Neuronal stem cell (in vitro differentiated cells): ENCODE measurements around the gene KRTAP10-6.

Experiments used
- DNase-seq: peaks from one replicate; pipeline ENCODE4 v3.0.0-alpha.2; 2013; ENCODE audit warnings: low spot score
- H2AFZ ChIP-seq: one replicate; pipeline ENCODE4 v1.6.1; 2013; ENCODE audit warnings: mild to moderate bottlenecking, low read length, inconsistent platforms
- H2AK5ac ChIP-seq: 2 replicates; pipeline ENCODE4 v1.6.1; 2013; ENCODE audit warnings: low read depth, mild to moderate bottlenecking, inconsistent platforms, low read length, moderate library complexity, mixed read lengths
- H2BK120ac ChIP-seq: 2 replicates; pipeline ENCODE4 v1.6.1; 2013; ENCODE audit warnings: low read depth, mild to moderate bottlenecking, inconsistent platforms, low read length, moderate library complexity, mixed read lengths
- H2BK12ac ChIP-seq: one replicate; pipeline ENCODE4 v1.6.1; 2013; ENCODE audit warnings: low read length, inconsistent platforms
- H2BK15ac ChIP-seq: 2 replicates; pipeline ENCODE4 v1.6.1; 2013; ENCODE audit warnings: mild to moderate bottlenecking, low read length, inconsistent platforms, mixed read lengths
- H2BK5ac ChIP-seq: one replicate; pipeline ENCODE4 v1.6.1; 2013; ENCODE audit warnings: inconsistent platforms, mild to moderate bottlenecking, low read length, moderate library complexity
- H3K14ac ChIP-seq: one replicate; pipeline ENCODE4 v1.6.1; 2013; ENCODE audit warnings: low read length, inconsistent platforms
- H3K18ac ChIP-seq: 2 replicates; pipeline ENCODE4 v1.6.1; 2013; ENCODE audit warnings: low read length, inconsistent platforms
- H3K23ac ChIP-seq: 2 replicates; pipeline ENCODE4 v1.6.1; 2013; ENCODE audit warnings: low read depth, mild to moderate bottlenecking, mixed read lengths, low read length, inconsistent platforms; ENCODE audit not compliant: poor library complexity
- H3K27ac ChIP-seq: replicated peaks from 3 replicates; pipeline ENCODE4 v1.5.1; 2013; ENCODE audit warnings: low read length, inconsistent platforms
- H3K27me3 ChIP-seq, 3 experiments: 2 replicates each; pipeline ENCODE4 v1.6.1; 2013; ENCODE audit warnings: low read length in 3 of 3, mild to moderate bottlenecking in 2 of 3, inconsistent platforms in 1 of 3, low read depth in 1 of 3, mixed read lengths in 1 of 3, moderate library complexity in 1 of 3; ENCODE audit not compliant: control insufficient read depth in 3 of 3, insufficient read depth in 3 of 3
- H3K36me3 ChIP-seq, 2 donors: replicated peaks in 1 of 2; 2 replicates each; pipeline ENCODE4 v1.6.1; 2013; ENCODE audit warnings: low read length in 2 of 2; ENCODE audit not compliant: control insufficient read depth in 2 of 2, insufficient read depth in 2 of 2
- H3K4ac ChIP-seq: 2 replicates; pipeline ENCODE4 v1.6.1; 2013; ENCODE audit warnings: inconsistent platforms, mild to moderate bottlenecking, low read length, moderate library complexity
- H3K4me1 ChIP-seq, 2 donors: 1 replicate in 1 of 2; 2 replicates in 1 of 2; pipeline ENCODE4 v1.6.1; 2013; ENCODE audit warnings: low read length in 2 of 2, low read depth in 1 of 2; ENCODE audit not compliant: control insufficient read depth in 2 of 2, insufficient read depth in 1 of 2
- H3K4me2 ChIP-seq: one replicate; pipeline ENCODE4 v1.6.1; 2013; ENCODE audit warnings: mild to moderate bottlenecking, low read length, inconsistent platforms; ENCODE audit not compliant: insufficient read depth, poor library complexity, severe bottlenecking
- H3K4me3 ChIP-seq, 2 donors: 2 replicates each; pipeline ENCODE4 v1.5.1; 2013; ENCODE audit warnings: low read length in 2 of 2, mild to moderate bottlenecking in 2 of 2, inconsistent platforms in 1 of 2, moderate library complexity in 1 of 2
- H3K79me1 ChIP-seq: one replicate; pipeline ENCODE4 v1.6.1; 2013; ENCODE audit warnings: low read depth, mild to moderate bottlenecking, inconsistent platforms, low read length, moderate library complexity
- H3K9ac ChIP-seq: one replicate; pipeline ENCODE4 v1.6.1; 2013; ENCODE audit warnings: mild to moderate bottlenecking, low read depth, low read length, inconsistent platforms; ENCODE audit not compliant: poor library complexity
- H3K9me3 ChIP-seq, 2 donors: replicated peaks in 1 of 2; 2 replicates each; pipeline versions ENCODE3 to v1.6.1; 2013; ENCODE audit warnings: low read length in 2 of 2, mild to moderate bottlenecking in 2 of 2, inconsistent platforms in 1 of 2, low read depth in 1 of 2, mixed read lengths in 1 of 2, moderate library complexity in 1 of 2; ENCODE audit not compliant: control insufficient read depth in 2 of 2, insufficient read depth in 1 of 2
- H4K8ac ChIP-seq: one replicate; pipeline ENCODE4 v1.6.1; 2013; ENCODE audit warnings: low read depth, mild to moderate bottlenecking, inconsistent platforms, low read length, moderate library complexity
- H4K91ac ChIP-seq: one replicate; pipeline ENCODE4 v1.6.1; 2013; ENCODE audit warnings: low read length, low read depth, mild to moderate bottlenecking, inconsistent platforms; ENCODE audit not compliant: poor library complexity
- WGBS, 2 donors: extraction: QIAGEN DNeasy Blood & Tissue Kit; methylation state at CpG; one replicate each; pipeline ENCODE4 v1.1.7; 2013; ENCODE audit warnings: missing lambda C conversion rate in 2 of 2, mixed read lengths in 1 of 2; ENCODE audit not compliant: insufficient read length in 2 of 2, insufficient replicate concordance in 1 of 2; ENCODE audit errors: extremely low coverage in 2 of 2; 5-methylcytosine and 5-hydroxymethylcytosine counted together

KRTAP10-6 gene

GRCh38 chr21:44596068-44596725, 3.9 kb upstream of the KRTAP10-6 start:
- Histone ChIP-seq H3K4me1 (peaks cover 4 to 7% of the 10 kb centered on the region in 2 donors), H3K4ac (no peak overlapping the region), H3K18ac (peak overlapping the region; percentile 81), H4K91ac (peak overlapping the region; percentile 85), H3K36me3 (no peaks in the 10 kb centered on the region), H2BK5ac (no peak overlapping the region), H3K27ac (no peak overlapping the region), H2BK12ac (peak overlapping the region; percentile 18), H3K4me2 (no peak overlapping the region), H2BK15ac (peak overlapping the region; percentile 23), H2AFZ (no peak overlapping the region), H3K9ac (no peak overlapping the region), H4K8ac (no peak overlapping the region), H3K23ac (peak overlapping the region; percentile 56), H3K14ac (no peak overlapping the region), H3K27me3 (no peaks in the 10 kb centered on the region), H2AK5ac (peak overlapping the region; percentile 23), H3K4me3 (no peak overlapping the region), H3K9me3 (peaks cover 2 to 4% of the 10 kb centered on the region in 2 donors), H3K79me1 (no peaks in the 10 kb centered on the region), H2BK120ac (peak overlapping the region; percentile 38)
- WGBS, 2 donors: no CpG with 5 or more reads among the region's 9 CpGs
- no peak for DNase-seq

GRCh38 chr21:44595524-44595923, 3.2 kb upstream of the KRTAP10-6 start:
- Histone ChIP-seq H3K4me3 (no peak overlapping the region), H3K9me3 (peaks cover 2 to 4% of the 10 kb centered on the region in 2 donors), H3K4ac (no peak overlapping the region), H3K79me1 (no peaks in the 10 kb centered on the region), H3K27me3 (no peaks in the 10 kb centered on the region), H3K9ac (no peak overlapping the region), H3K36me3 (no peaks in the 10 kb centered on the region), H3K23ac (no peak overlapping the region), H3K4me2 (no peak overlapping the region), H2BK120ac (peak overlapping the region; percentile 38), H3K27ac (no peak overlapping the region), H2AFZ (no peak overlapping the region), H2AK5ac (no peak overlapping the region), H4K91ac (no peak overlapping the region), H2BK12ac (no peak overlapping the region), H4K8ac (no peak overlapping the region), H2BK5ac (no peak overlapping the region), H3K14ac (no peak overlapping the region), H2BK15ac (no peak overlapping the region), H3K4me1 (peaks cover 4 to 7% of the 10 kb centered on the region in 2 donors), H3K18ac (peak overlapping the region; percentile 69)
- DNase-seq: no peak
- WGBS, 2 donors: no CpG with 5 or more reads among the region's 6 CpGs

- Histone ChIP-seq H3K18ac (no peak overlapping the region), H3K4me3 (no peak overlapping the region)
Observed at GRCh38 chr21:44594406-44594916, 2.2 kb upstream of the KRTAP10-6 start.

GRCh38 chr21:44593598-44594405, 1.5 kb upstream of the KRTAP10-6 start:
- peaks cover 0 to 3% of the 10 kb centered on the region in 2 donors for H3K9me3 ChIP-seq
- peak overlapping the region; percentile 75 for H2BK5ac ChIP-seq
- peak overlapping the region; percentile 87 for H2BK15ac ChIP-seq
- H4K91ac ChIP-seq: no peak overlapping the region
- H3K4me1 ChIP-seq: peaks cover 3 to 7% of the 10 kb centered on the region in 2 donors
- peaks cover 3% of the 10 kb centered on the region for H3K79me1 ChIP-seq
- no peaks in the 10 kb centered on the region for H3K27me3 ChIP-seq
- DNase-seq: no peak
- H3K4me2 ChIP-seq: no peak overlapping the region
- H2AFZ ChIP-seq: peak overlapping the region; percentile 58
- H4K8ac ChIP-seq: no peak overlapping the region
- no peak overlapping the region for H2BK12ac ChIP-seq
- no peak overlapping the region for H3K4ac ChIP-seq
- H3K9ac ChIP-seq: no peak overlapping the region
- H3K27ac ChIP-seq: no peak overlapping the region
- peak overlapping the region; percentile 21 for H2BK120ac ChIP-seq
- H3K18ac ChIP-seq: peak overlapping the region; percentile 20
- no peak overlapping the region for H3K14ac ChIP-seq
- H3K4me3 ChIP-seq: no peak overlapping the region
- WGBS, 2 donors: no CpG with 5 or more reads among the region's 20 CpGs
- no peaks in the 10 kb centered on the region for H3K36me3 ChIP-seq
- H2AK5ac ChIP-seq: no peak overlapping the region
- no peak overlapping the region for H3K23ac ChIP-seq

More at GRCh38 chr21:44594406-44594916, 2.2 kb upstream of the KRTAP10-6 start:
- no peak overlapping the region for H2BK5ac ChIP-seq
- H3K4ac ChIP-seq: no peak overlapping the region
- no peak overlapping the region for H4K91ac ChIP-seq
- H2BK12ac ChIP-seq: no peak overlapping the region
- no peak overlapping the region for H2BK15ac ChIP-seq
- DNase-seq: no peak
- H4K8ac ChIP-seq: no peak overlapping the region
- no peaks in the 10 kb centered on the region for H3K36me3 ChIP-seq
- H3K27me3 ChIP-seq: no peaks in the 10 kb centered on the region
- H3K23ac ChIP-seq: no peak overlapping the region
- WGBS, 2 donors: no CpG with 5 or more reads among the region's 12 CpGs
- H3K4me2 ChIP-seq: no peak overlapping the region
- H3K4me1 ChIP-seq: peaks cover 3 to 7% of the 10 kb centered on the region in 2 donors
- H3K27ac ChIP-seq: no peak overlapping the region
- no peak overlapping the region for H2BK120ac ChIP-seq
- H3K9ac ChIP-seq: no peak overlapping the region
- H2AFZ ChIP-seq: peak overlapping the region; percentile 58
- H2AK5ac ChIP-seq: peak overlapping the region; percentile 3
- peaks cover 2% of the 10 kb centered on the region for H3K79me1 ChIP-seq
- no peak overlapping the region for H3K14ac ChIP-seq
- peaks cover 2 to 3% of the 10 kb centered on the region in 2 donors for H3K9me3 ChIP-seq
